C4-2B (cell line): Measurements from ENCODE around the gene ARMH1.

ENCODE experiments used
- CTCF ChIP-seq: fragments of 450-650 bp; conservative IDR thresholded peaks from 2 replicates; pipeline ENCODE4 v1.5.1; 2017; ENCODE audit warnings: mild to moderate bottlenecking
- ZFX ChIP-seq: fragments of 450-650 bp; IDR thresholded peaks from 2 replicates; pipeline ENCODE4 v1.6.1; 2017

DNA sequence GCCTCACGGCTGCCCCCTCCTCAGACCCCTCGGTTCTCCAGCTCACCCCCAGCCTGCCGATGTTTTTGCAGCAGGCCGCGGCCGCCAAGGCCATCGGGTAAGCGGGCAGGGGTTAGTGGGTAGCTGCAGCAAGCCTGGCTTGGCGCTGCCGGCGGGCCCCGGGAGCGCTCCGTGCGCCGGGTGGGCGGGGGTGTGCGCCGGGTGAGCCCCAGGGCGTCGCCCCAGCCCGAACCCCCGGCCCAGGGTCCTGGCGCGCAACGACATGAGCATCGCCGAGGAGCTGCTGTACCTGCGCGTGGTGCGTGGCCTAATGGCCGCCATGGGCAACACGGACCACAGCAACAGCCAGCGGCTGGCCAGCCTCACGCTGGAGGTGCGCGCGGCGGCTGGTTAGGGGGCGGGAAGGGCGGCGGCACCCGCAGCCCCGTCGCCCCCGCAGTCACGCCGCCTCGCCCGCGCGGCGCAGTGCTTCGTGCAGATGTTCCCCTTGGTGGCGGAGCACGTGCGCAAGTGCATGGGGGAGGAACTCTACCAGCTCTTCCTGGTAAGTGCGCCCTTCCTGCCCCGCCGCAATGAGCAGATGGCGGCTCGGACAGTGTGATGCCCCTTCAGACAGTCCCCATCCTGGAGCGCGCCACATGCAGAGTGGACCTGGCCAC is 49.9 kb downstream of the ARMH1 start:
- TF ChIP-seq CTCF (no peak), ZFX (no peak)
